NCI-H128 (cell line): ENCODE data around the gene GPR132.
A peak's percentile ranks its signal among the peaks of the same experiment; 100 is the strongest.
"Not testable (repeated sequence)": the region's sequence is repeated elsewhere in the genome, so short reads cannot be mapped to it uniquely, and the experiment has no call there.

ENCODE experiments used
- DNase-seq: peaks from one replicate; lab custom pipeline; 2025; ENCODE audit not compliant: unreplicated experiment; lab: John Stamatoyannopoulos, UW

Gene GPR132

DNA sequence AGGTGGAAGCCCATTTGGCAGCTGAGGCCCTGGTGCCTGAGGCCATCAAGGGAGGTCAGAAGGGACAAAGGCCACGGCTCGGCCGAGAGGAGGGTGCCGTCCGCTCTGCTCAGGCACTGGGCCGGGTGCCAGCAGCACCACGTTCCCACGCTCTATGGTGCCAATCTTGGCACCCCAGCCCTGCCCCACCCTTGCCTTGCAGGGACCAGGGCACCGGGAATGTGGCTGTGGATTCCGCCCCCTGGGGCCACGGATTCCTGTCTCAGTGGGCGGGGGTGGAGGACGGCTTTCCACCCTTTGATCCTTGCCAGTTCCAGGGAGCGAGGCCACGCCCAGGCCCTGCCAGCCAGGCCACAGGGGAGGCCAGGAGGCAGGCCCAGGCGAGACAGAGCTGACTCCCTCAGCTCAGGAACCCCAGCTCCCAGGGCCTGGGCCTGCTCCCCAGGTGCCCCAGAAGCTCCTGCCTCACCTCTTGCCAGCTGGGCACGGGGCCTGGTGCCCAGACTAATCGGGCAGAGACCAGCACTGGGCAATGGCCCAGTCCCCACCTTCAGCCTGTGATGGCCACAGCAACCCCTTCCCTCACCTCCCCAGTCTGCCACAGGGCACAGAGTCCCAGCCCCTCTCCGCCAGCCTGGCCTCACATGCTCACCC is 26.4 kb upstream of the GPR132 start:
- no peak for DNase-seq

GRCh38 chr14:105091054-105091516 is 25.9 kb upstream of the GPR132 start:
- no peak for DNase-seq

DNA sequence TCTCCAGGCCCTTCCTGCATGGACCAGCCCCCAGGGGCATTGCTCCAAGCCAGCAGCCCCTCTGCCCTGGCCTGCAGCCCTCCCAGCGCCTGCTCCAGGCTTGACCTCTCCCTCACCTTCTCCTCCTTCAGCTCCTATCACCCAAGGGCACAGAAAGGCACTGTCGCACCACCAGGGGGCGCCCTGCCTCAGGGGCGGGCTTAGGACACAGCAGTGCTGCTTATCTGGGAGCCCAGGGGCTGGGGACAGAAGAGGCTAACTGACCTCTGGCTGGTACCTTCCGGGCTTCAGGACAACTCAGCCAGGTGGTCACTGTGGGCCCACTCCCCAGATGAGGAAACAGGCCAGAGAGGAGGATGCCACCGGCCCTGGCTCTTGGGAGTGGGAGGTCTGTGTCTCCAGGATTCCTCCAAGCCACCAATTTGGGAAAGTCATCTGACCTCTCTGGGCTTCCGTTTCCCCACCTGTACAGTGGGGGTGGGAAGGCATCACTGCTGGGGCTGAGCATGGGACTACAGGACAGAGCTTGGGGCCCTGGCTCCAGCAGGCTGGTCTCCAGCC is 25.3 kb upstream of the GPR132 start:
- DNase-seq = peak; percentile 50

- DNase-seq = no peak
Measured at GRCh38 chr14:105089746-105090492, 24.7 kb upstream of the GPR132 start.

- no peak for DNase-seq
Measured at GRCh38 chr14:105088812-105089745, 23.8 kb upstream of the GPR132 start.

DNA sequence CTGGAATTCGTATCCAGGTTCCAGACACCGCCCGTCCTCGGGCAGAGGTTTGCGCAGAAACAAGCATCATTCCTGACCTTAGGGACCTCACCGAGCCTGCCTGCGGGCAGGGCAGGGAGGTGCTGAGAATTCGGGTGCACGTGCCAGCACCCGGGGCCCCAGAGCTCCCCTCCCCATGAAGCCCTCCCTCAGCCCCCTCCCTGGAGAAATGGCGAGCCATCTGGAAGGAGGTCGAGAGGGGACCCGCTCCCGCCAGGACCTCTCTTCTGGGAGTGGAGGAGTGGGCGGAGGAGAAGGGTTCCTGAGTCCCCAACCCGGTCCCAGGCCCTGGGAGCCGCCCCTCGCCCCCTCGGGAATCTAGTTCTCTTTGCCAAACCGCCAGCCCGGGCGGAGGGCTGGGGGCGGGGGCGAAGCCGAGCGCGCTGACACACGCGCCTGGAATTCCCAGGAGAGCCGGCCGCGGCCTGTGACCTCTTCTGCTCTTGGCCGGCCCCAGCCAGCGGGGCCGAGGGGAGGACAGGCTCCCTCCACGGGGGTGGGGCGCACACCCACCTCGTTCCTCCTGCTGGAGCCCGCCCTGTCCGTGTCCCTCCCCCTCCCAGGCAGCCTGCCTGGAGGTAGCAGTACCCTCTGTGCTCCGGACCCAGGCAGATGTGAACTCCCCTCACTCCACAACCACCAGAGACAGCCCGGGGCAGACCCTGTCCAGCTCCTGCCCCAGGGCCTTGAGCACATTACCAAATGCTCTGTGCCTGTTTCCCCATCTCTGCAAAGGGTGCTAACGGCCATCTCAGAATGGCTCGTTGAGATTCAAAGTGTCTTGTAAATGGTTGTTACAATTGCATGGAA is 23.0 kb upstream of the GPR132 start:
- DNase-seq = no peak

DNA sequence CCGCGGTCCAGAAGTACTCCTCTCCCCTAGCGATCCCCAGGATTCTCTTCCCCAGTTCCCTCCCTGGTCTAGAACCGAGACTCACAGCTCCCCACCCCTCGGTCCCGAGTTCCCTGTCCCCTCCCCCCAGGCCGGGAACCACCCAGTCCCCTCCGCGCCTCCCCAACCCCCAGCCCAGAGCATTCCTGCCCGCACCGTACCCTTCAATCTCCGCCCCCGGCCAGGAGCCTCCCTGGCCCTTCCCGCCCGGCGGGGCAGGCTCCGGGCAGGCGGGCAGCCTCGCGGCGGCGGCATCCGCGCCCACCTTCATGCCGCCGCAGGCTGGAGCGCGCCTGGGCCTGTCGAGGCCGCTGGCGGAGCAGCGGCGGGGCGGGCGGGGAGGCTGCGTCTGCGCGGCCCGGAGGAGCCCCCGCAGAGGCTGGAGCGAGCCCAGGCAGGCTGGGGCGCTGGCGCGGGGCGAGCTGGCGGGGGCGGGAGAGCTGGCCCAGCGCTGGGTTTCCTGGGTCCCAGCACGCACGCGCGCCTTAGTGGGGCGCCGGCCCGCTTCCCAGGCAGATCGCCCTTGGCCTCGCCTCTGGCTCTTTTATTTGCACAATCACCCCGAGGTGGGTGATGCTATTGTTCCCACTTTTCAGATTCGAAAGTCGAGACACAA is 22.2 kb upstream of the GPR132 start:
- DNase-seq = no peak

DNA sequence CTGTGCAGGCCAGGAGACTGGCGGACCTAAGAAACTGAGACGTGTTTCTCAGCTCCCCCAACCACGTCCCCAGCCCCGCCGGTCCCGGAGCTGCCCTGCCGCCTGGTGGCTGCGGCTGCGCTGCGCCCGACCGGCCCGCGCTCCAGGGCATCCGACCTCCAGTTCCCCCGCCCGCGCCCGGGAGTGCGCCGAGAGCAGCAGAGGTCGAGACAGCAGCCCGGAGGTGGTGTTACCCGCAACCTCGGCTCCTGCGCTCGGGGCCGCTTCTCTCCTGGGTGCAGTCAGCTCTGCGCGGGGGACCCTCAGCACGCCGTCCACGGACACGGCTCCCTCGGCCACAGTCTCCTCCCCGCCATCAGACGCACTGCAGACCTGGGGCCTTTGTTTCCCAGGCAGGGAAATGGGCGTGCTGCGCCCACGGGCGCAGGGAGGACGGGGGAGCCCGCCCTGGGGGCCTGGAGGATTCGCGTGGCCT is 21.6 kb upstream of the GPR132 start:
- peak; percentile 67 for DNase-seq

DNA sequence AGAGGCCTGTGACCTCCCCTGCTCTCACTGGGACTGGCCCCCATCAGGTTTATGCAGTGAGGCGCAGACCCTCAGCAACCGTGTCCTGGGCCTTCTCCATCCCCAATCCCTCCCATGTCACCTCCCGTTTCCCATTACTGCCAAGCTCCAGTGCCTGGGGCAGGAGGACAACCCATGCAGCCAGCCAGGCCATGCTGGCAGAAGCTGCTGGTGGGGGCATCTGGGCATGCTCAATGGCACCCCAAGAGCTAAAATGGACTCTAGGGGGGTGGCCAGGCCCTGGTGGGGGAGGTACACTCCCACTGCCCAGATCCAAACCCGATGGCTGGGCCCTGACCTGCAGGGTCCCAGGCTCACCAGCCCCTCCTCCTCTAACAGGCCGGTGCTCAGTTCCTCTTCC is 20.5 kb upstream of the GPR132 start:
- no peak for DNase-seq

GRCh38 chr14:105084741-105085571 is 19.7 kb upstream of the GPR132 start:
- DNase-seq = no peak

- no peak for DNase-seq
Measured at GRCh38 chr14:105083926-105084685, 18.9 kb upstream of the GPR132 start.

GRCh38 chr14:105082703-105083102 is 17.5 kb upstream of the GPR132 start:
- DNase-seq = no peak

DNA sequence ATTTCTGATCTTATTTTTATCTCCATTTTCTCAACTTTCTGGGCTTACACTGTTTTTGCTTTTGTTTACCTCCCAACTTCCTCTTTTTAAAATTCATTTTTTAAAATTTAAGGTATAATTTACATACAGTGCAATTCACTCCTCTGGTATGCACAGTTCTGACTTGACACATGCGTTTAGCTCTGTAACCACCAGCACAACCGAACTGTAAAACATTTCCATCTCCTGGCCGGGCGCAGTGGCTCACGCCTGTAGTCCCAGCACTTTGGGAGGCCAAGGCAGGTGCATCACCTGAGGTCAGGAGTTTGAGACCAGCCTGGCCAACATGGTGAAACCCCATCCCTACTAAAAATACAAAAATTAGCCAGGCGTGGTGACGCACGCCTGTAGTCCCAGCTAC is 16.2 kb upstream of the GPR132 start:
- DNase-seq = not testable (repeated sequence)

- DNase-seq = no peak
Measured at GRCh38 chr14:105080161-105080560, 14.9 kb upstream of the GPR132 start.

- no peak for DNase-seq
Measured at GRCh38 chr14:105078294-105078693, 13.1 kb upstream of the GPR132 start.

DNA sequence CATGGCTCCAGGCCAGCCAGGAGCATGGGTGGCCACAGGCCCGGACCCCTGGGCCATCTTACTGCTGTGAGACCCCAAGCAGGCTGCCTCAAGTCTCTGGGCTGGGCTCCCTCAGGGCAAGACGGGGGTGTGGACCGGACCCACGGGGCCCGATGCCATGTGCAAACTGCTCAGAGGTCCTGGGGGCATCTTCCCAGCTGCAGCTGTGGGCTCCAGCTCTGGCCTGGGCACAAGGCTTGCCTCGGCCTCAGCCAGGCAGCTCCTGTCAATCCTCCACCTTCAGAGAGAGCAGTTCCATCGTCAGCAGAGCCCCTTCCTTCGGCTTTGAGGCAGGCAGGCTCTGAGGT is 12.4 kb upstream of the GPR132 start:
- DNase-seq = no peak

DNA sequence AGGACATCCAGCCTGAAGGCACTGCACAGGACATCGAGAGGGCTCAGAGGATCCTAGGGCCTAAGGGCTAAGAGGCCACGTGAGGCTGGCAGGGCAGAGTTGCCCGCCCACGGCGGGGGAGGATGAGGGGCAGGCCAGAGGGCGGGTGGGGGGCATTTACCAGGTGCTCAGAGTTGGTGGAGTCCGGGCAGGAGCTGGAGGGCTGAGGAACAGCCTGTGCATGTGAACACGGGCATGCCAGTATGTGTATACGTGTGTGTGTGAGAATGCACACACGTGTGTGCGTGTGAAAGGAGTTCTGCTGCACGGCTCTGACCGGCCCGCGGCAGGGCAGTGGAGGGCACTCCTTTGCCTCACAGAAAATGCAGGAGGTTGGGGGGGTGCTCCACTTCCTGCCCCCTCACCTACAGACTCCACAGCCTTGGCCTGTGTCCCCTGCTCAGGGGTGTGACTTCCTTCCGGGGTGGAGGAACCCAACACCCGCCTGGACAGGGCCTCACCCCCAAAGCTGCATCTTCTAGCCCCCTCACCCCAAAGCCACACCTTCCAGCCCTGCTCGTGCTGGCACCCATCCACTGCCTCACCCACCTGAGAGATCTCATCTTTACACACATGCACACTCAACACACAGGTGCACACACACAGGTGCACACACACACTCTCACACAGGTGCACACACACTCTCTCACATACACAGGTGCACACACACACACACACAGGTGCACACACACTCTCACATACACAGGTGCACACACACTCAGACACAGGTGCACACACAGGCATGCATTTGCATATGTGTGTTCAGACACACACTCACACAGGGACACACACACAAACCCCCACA is 11.8 kb upstream of the GPR132 start:
- DNase-seq = no peak
